PC-9 (cell line): Measurements from ENCODE around the gene LONRF3.

Experiments used
- EZH2 ChIP-seq: fragments of 200-600 bp; sonication (generic); IDR thresholded peaks from 2 replicates; pipeline ENCODE4 v1.8.0; 2017; ENCODE audit warnings: antibody characterized with exemption, low read depth
- TF ChIP-seq, protein P1 (sequence below): fragments of 200-600 bp; sonication (generic); conservative IDR thresholded peaks from 2 replicates; pipeline ENCODE4 v1.6.1; 2017; ENCODE audit warnings: mixed run types, antibody characterized with exemption, mild to moderate bottlenecking, moderate library complexity

DNA sequence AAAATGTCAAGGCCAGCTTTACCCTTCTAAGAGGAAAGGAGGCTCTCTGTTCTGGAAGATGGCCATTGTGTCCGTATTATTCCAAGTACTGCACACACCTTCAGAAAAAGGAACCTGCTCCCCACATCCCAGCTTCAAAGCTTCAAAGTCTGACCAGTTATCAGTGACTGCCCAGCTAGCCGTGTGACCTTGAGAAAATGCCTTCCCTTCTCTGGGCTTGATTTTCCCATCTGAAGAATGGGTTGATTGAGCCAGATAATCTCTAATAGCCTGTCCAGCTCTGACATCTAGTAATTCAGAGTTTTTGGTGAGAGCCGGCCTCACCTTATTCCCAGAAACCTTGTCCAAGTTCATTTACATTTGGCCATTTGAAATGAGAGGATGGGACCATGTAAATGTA, 3.0 kb downstream of the LONRF3 start:
- TF ChIP-seq, protein P1, sequence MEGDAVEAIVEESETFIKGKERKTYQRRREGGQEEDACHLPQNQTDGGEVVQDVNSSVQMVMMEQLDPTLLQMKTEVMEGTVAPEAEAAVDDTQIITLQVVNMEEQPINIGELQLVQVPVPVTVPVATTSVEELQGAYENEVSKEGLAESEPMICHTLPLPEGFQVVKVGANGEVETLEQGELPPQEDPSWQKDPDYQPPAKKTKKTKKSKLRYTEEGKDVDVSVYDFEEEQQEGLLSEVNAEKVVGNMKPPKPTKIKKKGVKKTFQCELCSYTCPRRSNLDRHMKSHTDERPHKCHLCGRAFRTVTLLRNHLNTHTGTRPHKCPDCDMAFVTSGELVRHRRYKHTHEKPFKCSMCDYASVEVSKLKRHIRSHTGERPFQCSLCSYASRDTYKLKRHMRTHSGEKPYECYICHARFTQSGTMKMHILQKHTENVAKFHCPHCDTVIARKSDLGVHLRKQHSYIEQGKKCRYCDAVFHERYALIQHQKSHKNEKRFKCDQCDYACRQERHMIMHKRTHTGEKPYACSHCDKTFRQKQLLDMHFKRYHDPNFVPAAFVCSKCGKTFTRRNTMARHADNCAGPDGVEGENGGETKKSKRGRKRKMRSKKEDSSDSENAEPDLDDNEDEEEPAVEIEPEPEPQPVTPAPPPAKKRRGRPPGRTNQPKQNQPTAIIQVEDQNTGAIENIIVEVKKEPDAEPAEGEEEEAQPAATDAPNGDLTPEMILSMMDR: no peak
- TF ChIP-seq EZH2: no peak
